HFF-Myc (cell line): ENCODE results near the gene GP1BB.
"Not testable (repeated sequence)": the region's sequence is repeated elsewhere in the genome, so short reads cannot be mapped to it uniquely, and the experiment has no call there.

ENCODE experiments used
- DNase-seq: peaks from one replicate; pipeline ENCODE4 v3.0.0-alpha.2; 2011; ENCODE audit warnings: low read depth; ENCODE audit errors: extremely low read depth
- H3K4me3 ChIP-seq: replicated peaks from 2 replicates; pipeline ENCODE4 v1.5.1; 2011; ENCODE audit warnings: low read depth, mild to moderate bottlenecking, control low read depth, low read length
- CTCF ChIP-seq: IDR thresholded peaks from 2 replicates; pipeline ENCODE4 v1.5.1; 2012; ENCODE audit warnings: mild to moderate bottlenecking, low read depth, low read length, control low read depth; ENCODE audit errors: missing control alignments

Gene GP1BB

GRCh38 chr22:19724927-19725661 lies 1.8 kb downstream of the GP1BB start:
- TF ChIP-seq CTCF, result no peak
- no peak overlapping the region for H3K4me3 ChIP-seq
- DNase-seq, result no peak

GRCh38 chr22:19726064-19726788 lies 2.9 kb downstream of the GP1BB start:
- H3K4me3 ChIP-seq, DNase-seq: not testable (repeated sequence)

GRCh38 chr22:19727310-19728150 lies 4.2 kb downstream of the GP1BB start:
- DNase-seq, result no peak
- no peak overlapping the region for H3K4me3 ChIP-seq
- TF ChIP-seq CTCF, result no peak

- no peak for TF ChIP-seq CTCF
- H3K4me3 ChIP-seq, result no peak overlapping the region
- no peak for DNase-seq
Observed at GRCh38 chr22:19728271-19728670, 4.9 kb downstream of the GP1BB start.

GRCh38 chr22:19728836-19729235 lies 5.5 kb downstream of the GP1BB start:
- no peak for TF ChIP-seq CTCF
- no peak overlapping the region for H3K4me3 ChIP-seq
- no peak for DNase-seq

GRCh38 chr22:19729507-19729906 lies 6.2 kb downstream of the GP1BB start:
- no peak for TF ChIP-seq CTCF
- H3K4me3 ChIP-seq, result no peak overlapping the region
- no peak for DNase-seq

- DNase-seq, result no peak
- no peak for TF ChIP-seq CTCF
- no peak overlapping the region for H3K4me3 ChIP-seq
Observed at GRCh38 chr22:19730198-19730597, 6.9 kb downstream of the GP1BB start.
